ENCODE measurements around the gene NFAT5.
A peak's percentile ranks its signal among the peaks of the same experiment; 100 is the strongest.
"Not testable (repeated sequence)": the region's sequence is repeated elsewhere in the genome, so short reads cannot be mapped to it uniquely, and the experiment has no call there.

The NFAT5 gene, protein sequence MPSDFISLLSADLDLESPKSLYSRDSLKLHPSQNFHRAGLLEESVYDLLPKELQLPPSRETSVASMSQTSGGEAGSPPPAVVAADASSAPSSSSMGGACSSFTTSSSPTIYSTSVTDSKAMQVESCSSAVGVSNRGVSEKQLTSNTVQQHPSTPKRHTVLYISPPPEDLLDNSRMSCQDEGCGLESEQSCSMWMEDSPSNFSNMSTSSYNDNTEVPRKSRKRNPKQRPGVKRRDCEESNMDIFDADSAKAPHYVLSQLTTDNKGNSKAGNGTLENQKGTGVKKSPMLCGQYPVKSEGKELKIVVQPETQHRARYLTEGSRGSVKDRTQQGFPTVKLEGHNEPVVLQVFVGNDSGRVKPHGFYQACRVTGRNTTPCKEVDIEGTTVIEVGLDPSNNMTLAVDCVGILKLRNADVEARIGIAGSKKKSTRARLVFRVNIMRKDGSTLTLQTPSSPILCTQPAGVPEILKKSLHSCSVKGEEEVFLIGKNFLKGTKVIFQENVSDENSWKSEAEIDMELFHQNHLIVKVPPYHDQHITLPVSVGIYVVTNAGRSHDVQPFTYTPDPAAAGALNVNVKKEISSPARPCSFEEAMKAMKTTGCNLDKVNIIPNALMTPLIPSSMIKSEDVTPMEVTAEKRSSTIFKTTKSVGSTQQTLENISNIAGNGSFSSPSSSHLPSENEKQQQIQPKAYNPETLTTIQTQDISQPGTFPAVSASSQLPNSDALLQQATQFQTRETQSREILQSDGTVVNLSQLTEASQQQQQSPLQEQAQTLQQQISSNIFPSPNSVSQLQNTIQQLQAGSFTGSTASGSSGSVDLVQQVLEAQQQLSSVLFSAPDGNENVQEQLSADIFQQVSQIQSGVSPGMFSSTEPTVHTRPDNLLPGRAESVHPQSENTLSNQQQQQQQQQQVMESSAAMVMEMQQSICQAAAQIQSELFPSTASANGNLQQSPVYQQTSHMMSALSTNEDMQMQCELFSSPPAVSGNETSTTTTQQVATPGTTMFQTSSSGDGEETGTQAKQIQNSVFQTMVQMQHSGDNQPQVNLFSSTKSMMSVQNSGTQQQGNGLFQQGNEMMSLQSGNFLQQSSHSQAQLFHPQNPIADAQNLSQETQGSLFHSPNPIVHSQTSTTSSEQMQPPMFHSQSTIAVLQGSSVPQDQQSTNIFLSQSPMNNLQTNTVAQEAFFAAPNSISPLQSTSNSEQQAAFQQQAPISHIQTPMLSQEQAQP (N-terminal part only)

DNA sequence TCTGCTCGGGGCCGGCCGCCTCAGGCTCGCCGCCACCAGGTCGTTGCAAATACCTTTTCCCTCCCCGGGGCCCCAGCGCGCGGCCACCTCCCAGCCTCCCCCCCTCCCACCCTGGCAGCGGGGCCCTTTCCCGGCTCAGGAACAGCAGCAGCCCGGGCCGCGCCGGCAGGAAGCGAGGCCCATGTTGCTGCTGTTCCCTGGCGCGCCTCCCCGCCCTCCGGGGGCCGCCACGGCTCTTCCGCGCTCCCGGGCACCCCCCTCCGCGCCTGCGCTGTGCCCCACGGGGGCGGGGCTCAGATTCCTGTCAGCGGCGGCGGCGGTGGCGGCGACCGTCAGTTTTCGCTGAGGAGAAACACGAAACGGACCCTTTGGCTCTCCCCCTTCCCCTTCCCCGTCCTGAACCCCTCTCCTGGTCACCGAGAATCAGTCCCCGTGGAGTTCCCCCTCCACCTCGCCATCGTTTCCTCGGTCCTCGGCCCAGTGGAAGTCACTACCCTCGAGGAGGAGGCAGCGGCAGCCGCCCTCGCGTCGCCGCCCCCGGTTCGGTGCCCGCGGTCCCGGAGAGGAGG is at the start of gene NFAT5:
Gene NFAT5, plus strand, starts transcription at position 296 of the 569 bp plus-strand sequence. CDS start 336 bp downstream, outside the sequence.
- no peak for FAIRE-seq
- TF ChIP-seq POLR2A (IDR thresholded peaks at IDR 0.05; ENCODE audit: low read depth, low read length) = peak; percentile 68

GRCh38 chr16:69517914-69518313 is 47.9 kb upstream of the NFAT5 start:
- not testable (repeated sequence) for FAIRE-seq

More for the DNA sequence above, at the start of gene NFAT5:
- peak; percentile 76 for DNase-seq (ENCODE audit: insufficient read length, low spot score)

GRCh38 chr16:69520413-69520799 is 45.4 kb upstream of the NFAT5 start:
- TF ChIP-seq POLR2A (IDR thresholded peaks at IDR 0.05; ENCODE audit: low read depth, low read length) = no peak

More at GRCh38 chr16:69517914-69518313, 47.9 kb upstream of the NFAT5 start:
- not testable (repeated sequence) for DNase-seq (ENCODE audit: insufficient read length, low spot score)

DNA sequence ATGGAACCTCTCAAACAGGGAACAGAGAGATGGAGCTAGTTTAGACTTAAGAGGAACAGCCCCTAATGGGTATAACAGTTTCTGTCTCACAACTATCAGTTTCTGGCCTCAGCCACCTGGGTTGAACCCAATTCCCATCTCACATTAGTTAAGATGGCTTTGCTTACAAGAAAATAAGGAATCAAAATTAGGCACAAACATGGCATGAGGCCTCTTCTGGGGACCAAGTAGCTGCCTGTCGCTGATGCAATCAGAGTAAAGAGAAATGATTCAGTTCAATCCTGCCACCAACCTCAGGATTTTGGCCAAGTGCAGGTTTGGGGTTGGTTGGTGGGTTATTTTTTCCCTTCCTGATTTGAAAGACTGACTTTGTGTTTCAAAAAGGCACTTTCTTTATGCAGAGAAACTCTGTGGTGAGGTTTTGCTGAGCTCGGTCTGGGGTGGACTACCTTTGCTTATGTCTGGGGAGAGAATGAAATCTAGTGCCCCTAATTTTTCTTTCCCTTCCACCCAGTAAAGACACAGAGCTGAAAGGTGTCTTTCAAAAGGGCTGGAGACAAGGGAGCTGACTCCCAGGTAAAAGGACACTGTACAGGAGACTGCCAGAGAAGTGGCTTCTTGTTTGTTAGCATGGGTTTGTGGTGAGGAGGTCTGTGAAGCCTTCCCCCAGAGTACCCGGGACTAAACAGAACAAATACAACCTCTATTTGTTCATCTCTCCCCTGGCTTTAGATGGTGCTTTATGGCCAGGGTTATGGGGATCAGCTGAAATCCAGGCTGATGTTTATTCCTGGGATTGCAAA is 44.8 kb upstream of the NFAT5 start:
- no peak for TF ChIP-seq POLR2A (IDR thresholded peaks at IDR 0.05; ENCODE audit: low read depth, low read length)
- DNase-seq (ENCODE audit: insufficient read length, low spot score) (no peak), FAIRE-seq (no peak)

More at GRCh38 chr16:69520413-69520799, 45.4 kb upstream of the NFAT5 start:
- FAIRE-seq (no peak), DNase-seq (ENCODE audit: insufficient read length, low spot score) (no peak)

DNA sequence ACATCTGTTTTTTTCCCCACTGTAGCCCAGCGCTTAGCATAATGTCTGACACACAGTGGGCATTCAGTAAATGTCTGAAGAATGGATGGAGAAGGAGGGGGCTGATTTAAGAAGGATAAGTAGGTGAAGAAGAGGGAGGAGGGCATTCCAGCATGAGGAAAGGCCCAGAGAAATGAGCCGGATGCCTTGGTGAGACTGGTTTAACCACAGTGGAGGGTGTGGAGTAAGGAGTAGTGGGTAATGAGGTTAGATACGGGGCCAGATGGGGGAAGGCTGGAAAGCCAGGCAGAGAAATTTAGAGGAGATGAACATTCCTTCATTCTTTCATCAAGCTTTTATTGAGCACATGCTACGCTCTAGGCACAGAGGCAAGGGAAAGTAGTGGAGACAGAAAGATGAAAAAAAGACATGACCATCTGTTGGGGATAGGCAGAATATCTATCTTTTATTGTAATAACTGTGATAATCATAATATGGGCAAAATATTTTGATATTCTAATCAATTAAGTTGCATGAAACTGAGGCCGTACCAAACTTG is 43.7 kb upstream of the NFAT5 start:
- no peak for DNase-seq (ENCODE audit: insufficient read length, low spot score)
- TF ChIP-seq POLR2A (IDR thresholded peaks at IDR 0.05; ENCODE audit: low read depth, low read length) = no peak
- FAIRE-seq = no peak

DNA sequence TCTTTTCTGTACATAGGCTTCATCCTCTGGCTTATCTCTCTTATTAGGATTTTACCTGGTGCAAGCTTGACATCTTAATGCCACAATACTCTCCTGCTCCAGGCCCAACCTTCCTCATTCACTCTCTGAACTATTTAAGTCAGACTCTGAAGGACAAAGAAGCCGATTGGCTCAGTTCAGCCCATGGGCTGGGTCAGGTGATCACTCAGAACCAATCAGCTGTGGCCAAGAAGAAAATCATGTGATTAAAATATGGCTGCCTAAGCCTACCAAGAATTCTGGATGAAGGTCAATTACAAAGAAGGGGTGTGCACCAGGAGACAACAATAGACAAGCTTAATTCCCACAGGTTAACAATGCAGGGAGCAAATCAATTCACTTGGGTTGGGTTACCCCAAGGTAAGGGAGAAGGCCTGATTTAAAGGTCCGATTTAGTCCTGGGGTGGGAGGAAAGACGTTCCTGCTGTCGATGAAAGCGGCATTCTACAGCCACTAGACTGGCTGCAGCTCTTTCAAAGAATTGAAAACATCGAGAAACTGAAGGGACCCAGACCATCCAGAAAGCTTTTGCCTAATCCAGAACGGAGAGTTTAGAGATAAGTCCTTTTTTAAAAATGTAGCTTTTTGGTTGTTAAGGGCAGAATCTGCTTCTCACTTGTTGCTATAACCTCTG is 42.9 kb upstream of the NFAT5 start:
- FAIRE-seq = no peak
- TF ChIP-seq POLR2A (IDR thresholded peaks at IDR 0.05; ENCODE audit: low read depth, low read length) = no peak

GRCh38 chr16:69523566-69524305 is 42.0 kb upstream of the NFAT5 start:
- FAIRE-seq = no peak
- DNase-seq (ENCODE audit: insufficient read length, low spot score) = no peak
- TF ChIP-seq POLR2A (IDR thresholded peaks at IDR 0.05; ENCODE audit: low read depth, low read length) = no peak

More for the DNA sequence above, 42.9 kb upstream of the NFAT5 start:
- DNase-seq (ENCODE audit: insufficient read length, low spot score) = no peak

DNA sequence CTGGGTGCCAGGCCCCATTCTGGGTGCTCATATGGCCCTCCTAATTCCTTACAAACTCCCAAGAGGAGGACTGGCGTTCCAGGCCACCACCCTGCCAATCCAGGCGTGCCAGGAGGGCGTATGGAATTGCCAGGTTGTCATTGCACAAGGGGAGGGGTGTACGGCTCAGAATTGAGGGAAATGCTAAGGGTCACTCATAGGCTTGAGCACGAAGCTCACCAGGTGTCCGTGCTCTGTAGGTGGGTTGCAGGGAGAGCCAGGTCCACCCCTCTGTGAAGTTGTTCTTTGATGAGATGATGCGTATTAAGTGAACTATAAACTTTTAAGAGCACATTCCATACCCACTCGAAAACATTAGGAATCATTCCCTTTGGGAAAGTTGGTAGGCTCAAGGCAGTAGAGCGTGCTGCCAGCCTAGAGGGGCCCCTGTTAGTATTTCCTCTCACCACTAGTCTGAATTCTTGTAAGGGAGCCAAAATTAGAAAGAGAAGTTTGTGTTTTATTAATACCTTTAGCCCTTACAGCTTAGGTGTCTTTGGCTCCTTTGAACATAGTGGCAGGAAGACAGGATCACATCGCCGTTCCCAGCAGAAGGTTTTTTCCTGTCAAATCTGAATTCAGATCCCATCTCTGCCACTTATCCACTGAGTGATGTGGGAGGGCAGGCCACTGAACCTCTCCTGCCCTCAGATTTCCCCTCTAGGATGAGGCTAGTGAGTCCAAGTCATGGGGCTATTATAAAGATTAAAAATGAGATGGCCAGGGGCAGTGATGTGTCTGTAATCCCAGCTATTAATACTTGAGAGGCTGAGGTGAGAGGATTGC is 38.7 kb upstream of the NFAT5 start:
- no peak for TF ChIP-seq POLR2A (IDR thresholded peaks at IDR 0.05; ENCODE audit: low read depth, low read length)
- no peak for FAIRE-seq
- no peak for DNase-seq (ENCODE audit: insufficient read length, low spot score)

- no peak for TF ChIP-seq POLR2A (IDR thresholded peaks at IDR 0.05; ENCODE audit: low read depth, low read length)
- FAIRE-seq (no peak), DNase-seq (ENCODE audit: insufficient read length, low spot score) (no peak)
Observed at GRCh38 chr16:69531988-69532387, 33.8 kb upstream of the NFAT5 start.

DNA sequence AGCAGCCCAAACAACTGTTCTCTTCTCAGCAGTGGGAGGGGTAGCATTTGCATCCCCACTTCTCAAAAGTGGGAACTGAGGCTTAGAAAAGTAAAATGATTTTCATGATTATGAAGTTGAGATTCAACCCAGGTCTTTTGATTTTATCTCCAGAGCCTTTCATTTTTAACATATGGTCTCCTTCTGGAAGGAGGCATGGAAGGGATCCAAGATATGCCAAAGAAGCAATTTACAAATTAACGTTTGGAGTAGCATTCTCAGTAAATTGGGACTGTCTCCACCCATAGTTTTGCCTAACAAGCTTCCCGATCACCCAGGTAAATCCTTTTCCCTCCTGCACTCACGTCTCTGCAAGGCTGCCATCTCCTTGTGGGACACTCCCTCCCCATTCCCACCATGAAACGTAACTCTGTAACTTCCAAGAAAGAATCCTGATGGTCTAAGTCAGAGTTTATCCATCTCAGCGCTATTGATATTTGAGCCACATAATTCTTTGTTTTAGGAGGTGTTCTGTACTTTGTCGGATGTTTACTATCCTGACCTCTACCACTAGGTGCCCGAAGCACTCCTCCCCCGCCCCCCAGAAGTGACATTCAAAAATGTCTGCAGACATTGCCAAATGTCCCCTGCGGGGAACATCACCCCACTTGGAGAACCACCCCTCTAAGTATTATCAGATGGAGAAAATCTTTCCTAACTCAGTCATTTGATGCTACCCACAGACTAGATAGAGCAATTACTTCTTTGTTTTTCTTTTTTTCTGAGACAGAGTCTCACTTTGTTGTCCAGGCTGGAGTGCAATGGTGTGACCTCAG is 32.9 kb upstream of the NFAT5 start:
- FAIRE-seq (no peak), DNase-seq (ENCODE audit: insufficient read length, low spot score) (no peak)
- no peak for TF ChIP-seq POLR2A (IDR thresholded peaks at IDR 0.05; ENCODE audit: low read depth, low read length)

All from H54 (cell line).